ENCODE measurements around the gene GALNT10.

GALNT10 gene

DNA sequence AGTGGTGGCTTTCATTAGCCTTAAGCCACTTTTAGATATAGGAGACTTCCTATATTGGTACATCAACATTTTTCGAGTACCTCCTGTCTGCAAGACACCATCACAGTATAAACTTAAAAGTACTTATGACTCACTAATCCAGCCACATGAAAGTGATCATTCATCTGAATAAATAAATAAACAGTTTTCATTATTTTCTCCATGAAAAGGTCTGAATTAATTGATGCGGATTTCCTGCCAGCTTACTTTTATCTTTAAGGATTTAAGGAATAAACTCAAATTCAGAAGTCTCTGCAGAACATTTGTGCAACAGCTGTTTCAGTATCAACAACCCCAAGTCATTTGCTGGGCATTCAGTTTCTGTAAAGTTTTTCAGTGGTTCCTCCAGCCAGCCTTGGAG lies 259.3 kb downstream of the GALNT10 start:
- TF ChIP-seq, protein P1, sequence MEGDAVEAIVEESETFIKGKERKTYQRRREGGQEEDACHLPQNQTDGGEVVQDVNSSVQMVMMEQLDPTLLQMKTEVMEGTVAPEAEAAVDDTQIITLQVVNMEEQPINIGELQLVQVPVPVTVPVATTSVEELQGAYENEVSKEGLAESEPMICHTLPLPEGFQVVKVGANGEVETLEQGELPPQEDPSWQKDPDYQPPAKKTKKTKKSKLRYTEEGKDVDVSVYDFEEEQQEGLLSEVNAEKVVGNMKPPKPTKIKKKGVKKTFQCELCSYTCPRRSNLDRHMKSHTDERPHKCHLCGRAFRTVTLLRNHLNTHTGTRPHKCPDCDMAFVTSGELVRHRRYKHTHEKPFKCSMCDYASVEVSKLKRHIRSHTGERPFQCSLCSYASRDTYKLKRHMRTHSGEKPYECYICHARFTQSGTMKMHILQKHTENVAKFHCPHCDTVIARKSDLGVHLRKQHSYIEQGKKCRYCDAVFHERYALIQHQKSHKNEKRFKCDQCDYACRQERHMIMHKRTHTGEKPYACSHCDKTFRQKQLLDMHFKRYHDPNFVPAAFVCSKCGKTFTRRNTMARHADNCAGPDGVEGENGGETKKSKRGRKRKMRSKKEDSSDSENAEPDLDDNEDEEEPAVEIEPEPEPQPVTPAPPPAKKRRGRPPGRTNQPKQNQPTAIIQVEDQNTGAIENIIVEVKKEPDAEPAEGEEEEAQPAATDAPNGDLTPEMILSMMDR (IDR thresholded peaks at IDR 0.05) = no peak
- no peak overlapping the region for H3K4me3 ChIP-seq
- H3K27ac ChIP-seq = no peak overlapping the region
- no peak for DNase-seq (ENCODE audit: low spot score)

DNA sequence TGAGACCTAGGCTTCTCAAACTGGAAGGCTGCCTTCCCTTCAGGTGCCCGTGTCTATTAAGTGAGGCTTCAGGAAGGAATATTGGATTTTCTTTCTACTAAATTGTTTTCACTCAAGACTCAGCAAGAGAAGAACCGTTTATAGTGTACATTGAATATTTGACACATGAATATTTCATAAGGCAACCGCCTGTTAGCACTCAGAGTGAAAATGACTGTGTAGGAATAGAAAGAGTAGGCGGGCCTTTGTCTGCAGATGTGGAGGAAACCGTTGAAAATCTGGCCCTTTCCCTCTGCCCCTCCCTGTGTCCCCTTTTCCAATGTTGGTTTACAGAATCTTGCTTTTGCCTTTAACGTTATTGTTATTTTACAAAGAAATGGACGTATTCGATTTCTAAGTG lies 261.4 kb downstream of the GALNT10 start:
- no peak for DNase-seq (ENCODE audit: low spot score)
- TF ChIP-seq, protein P1 (IDR thresholded peaks at IDR 0.05) = no peak
- no peak overlapping the region for H3K4me3 ChIP-seq
- H3K27ac ChIP-seq = no peak overlapping the region

DNA sequence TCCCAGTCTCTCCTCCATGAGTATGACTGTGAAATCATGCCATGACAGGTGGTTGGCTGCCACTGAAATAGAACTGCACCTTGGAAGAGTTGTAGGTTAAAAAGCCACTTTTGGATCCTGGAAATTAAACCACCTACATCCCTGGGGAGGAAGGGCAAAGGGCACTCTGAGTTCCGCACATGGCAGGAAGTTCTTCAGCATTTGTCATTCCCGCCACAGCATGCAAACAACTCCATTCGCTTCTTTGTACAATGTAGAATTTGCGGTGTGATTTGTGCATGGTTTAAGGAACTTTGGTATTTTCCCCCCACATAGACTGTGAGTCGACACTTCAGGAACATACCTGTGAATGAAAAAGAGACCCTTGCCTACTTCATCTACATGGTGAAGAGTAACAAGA lies 265.1 kb downstream of the GALNT10 start:
- Histone ChIP-seq H3K27ac (no peak overlapping the region), H3K4me3 (no peak overlapping the region)
- no peak for DNase-seq (ENCODE audit: low spot score)
- TF ChIP-seq, protein P1 (IDR thresholded peaks at IDR 0.05) = no peak

DNA sequence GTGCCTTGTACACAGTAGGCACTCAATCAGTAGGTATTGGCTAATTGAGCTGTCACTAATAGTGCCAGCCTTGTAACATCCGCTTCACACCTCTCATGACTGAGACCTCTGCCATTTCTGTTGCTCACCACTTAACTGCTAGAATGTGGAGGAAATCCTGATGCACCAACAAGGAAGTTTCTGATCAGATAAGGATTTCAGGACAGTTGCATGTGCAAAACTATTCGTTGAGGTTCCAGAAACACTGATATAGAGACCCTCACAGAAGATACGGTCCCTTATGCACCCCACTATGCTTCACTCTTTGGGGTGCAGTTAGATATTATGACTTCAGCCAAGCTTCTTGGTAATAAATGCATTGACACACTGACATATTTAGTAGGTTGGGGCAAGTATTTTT lies 266.0 kb downstream of the GALNT10 start:
- TF ChIP-seq, protein P1 (IDR thresholded peaks at IDR 0.05) = no peak
- no peak for DNase-seq (ENCODE audit: low spot score)
- no peak overlapping the region for H3K4me3 ChIP-seq
- H3K27ac ChIP-seq = no peak overlapping the region

DNA sequence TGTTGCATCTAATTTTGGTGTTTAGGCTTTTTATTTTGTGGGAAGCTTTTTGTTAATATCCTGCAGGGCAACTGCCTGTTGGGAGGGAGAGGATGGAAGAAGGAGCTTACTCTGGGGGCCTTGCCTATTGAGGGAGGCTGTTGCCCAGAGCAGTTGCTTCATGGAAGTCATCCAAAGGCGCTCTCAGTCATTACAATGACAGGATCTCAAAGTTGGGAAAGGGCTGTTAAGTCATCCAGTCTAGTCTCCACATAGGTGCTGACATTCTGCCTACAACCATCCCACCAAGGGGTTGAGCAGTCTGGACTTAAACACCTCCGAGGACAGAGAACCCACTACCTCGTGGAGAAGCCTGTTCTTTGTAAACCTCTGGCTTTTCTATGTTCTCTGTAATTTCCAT lies 268.5 kb downstream of the GALNT10 start:
- no peak for DNase-seq (ENCODE audit: low spot score)
- H3K27ac ChIP-seq = no peak overlapping the region
- no peak overlapping the region for H3K4me3 ChIP-seq
- TF ChIP-seq, protein P1 (IDR thresholded peaks at IDR 0.05) = no peak

GRCh38 chr5:154460172-154460571 lies 269.6 kb downstream of the GALNT10 start:
- H3K27ac ChIP-seq = no peak overlapping the region
- DNase-seq (ENCODE audit: low spot score) = no peak
- TF ChIP-seq, protein P1 (IDR thresholded peaks at IDR 0.05) = no peak
- no peak overlapping the region for H3K4me3 ChIP-seq

- no peak overlapping the region for H3K27ac ChIP-seq
- no peak overlapping the region for H3K4me3 ChIP-seq
- TF ChIP-seq, protein P1 (IDR thresholded peaks at IDR 0.05) = no peak
- DNase-seq (ENCODE audit: low spot score) = no peak
Observed at GRCh38 chr5:154461531-154461930, 271.0 kb downstream of the GALNT10 start.
